Mucosa of descending colon (tissue), 3 donors: ENCODE results near the gene TRIM59. TPM values are rescaled to one million over a fixed set of nuclear protein-coding genes. Genes with fewer than 3 reads are reported as not detected.

ENCODE experiments used
- ATAC-seq: fragments of 200-7000 bp; cut with Tn5 transposase; one replicate; pipeline ENCODE4 v1.9.1; 2020; ENCODE audit warnings: mild to moderate bottlenecking, moderate library complexity
- DNase-seq, 3 donors: peaks; one replicate each; pipeline ENCODE4 v3.0.0-alpha.2; 2020
- H3K36me3 ChIP-seq: fragments of 200-600 bp; one replicate; pipeline ENCODE4 v1.8.0; 2021; ENCODE audit warnings: low read depth, mild to moderate bottlenecking
- H3K4me1 ChIP-seq: fragments of 200-600 bp; one replicate; pipeline ENCODE4 v1.8.0; 2021; ENCODE audit warnings: low read depth, mild to moderate bottlenecking
- H3K4me3 ChIP-seq: fragments of 200-600 bp; one replicate; pipeline ENCODE4 v1.8.0; 2021; ENCODE audit warnings: mild to moderate bottlenecking
- H3K9me3 ChIP-seq: fragments of 200-600 bp; one replicate; pipeline ENCODE4 v1.8.0; 2021; ENCODE audit warnings: mild to moderate bottlenecking
- CTCF ChIP-seq: fragments of 200-600 bp; IDR thresholded peaks from one replicate; pipeline ENCODE4 v1.8.0; 2022; ENCODE audit warnings: antibody characterized with exemption, mild to moderate bottlenecking
- intact Hi-C, 2 donors: fragments of 100-400 bp; cut with DNase I in 1 of 2; cut with micrococcal nuclease in 1 of 2; formaldehyde crosslinking; loops; one replicate each; pipeline versions ENCODE4 v1.11.0 to v1.11.1; 2022; cut with DNase I, micrococcal nuclease
- total RNA-seq, 3 donors: library from RNA; stranded (reverse); fragmentation: NEBNext Ultra II Directional in 2 of 3; extraction: Animal tissue kit (Norgen Biotek cat#: 25700) in 2 of 3; gene quantifications; one replicate each; pipeline versions ENCODE4 v1.2.1 to v1.2.4, GENCODE V29; 2021 to 2023
- donor health status: DM: no; HTN: no; CAD: no; lungs with moderate emphysema.
- donor health status: DM: no; HTN: no; CAD: no.
- donor health status: DM: no; HTN: yes; CAD: no.

Gene TRIM59
- total RNA-seq, 3 donors from 2014 or later, result 5.3 to 7.2 (median 6.0) TPM

DNA sequence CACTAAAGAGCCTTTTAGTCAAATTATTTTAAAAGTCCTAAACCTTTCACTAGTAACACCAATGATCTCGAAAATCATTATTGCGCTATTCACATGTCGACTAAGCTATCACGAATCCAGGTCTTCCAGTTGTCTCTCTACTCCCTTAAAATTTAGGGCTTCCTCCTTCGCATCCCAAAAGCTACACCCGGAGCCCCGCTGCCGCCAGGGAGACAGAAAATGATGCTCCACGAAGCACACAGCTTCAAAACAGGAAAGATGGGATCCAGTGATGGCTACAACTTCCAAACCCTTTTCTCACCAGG is 50.8 kb downstream of the TRIM59 start:
- DNase-seq (no peak), ATAC-seq (no peak)

GRCh38 chr3:160395297-160395696 is 54.3 kb downstream of the TRIM59 start:
- no peak overlapping the region for H3K4me3 ChIP-seq
- ATAC-seq (no peak), DNase-seq (no peak)
- intact Hi-C loops, result no loop called here
- no peaks in the 10 kb centered on the region for H3K9me3 ChIP-seq
- TF ChIP-seq CTCF, result no peak
- no peaks in the 10 kb centered on the region for H3K36me3 ChIP-seq
- H3K4me1 ChIP-seq, result peaks cover 3% of the 10 kb centered on the region

More for the DNA sequence above, 50.8 kb downstream of the TRIM59 start:
- TF ChIP-seq CTCF, result no peak
- Histone ChIP-seq H3K9me3 (no peaks in the 10 kb centered on the region), H3K36me3 (no peaks in the 10 kb centered on the region), H3K4me3 (peak overlapping the region; percentile 48), H3K4me1 (peaks cover 3% of the 10 kb centered on the region)
- intact Hi-C loops, result no loop called here

- Histone ChIP-seq H3K36me3 (no peaks in the 10 kb centered on the region), H3K9me3 (no peaks in the 10 kb centered on the region), H3K4me3 (no peak overlapping the region), H3K4me1 (peaks cover 3% of the 10 kb centered on the region)
- intact Hi-C loops, result no loop called here
- DNase-seq, result no peak
- no peak for ATAC-seq
- no peak for TF ChIP-seq CTCF
Measured at GRCh38 chr3:160394009-160394392, 55.6 kb downstream of the TRIM59 start.

GRCh38 chr3:160393346-160394008 is 56.1 kb downstream of the TRIM59 start:
- Histone ChIP-seq H3K4me3 (no peak overlapping the region), H3K4me1 (peaks cover 2% of the 10 kb centered on the region), H3K36me3 (no peaks in the 10 kb centered on the region), H3K9me3 (no peaks in the 10 kb centered on the region)
- no peak for ATAC-seq
- intact Hi-C loops, result no loop called here
- TF ChIP-seq CTCF, result no peak
- DNase-seq, result no peak

GRCh38 chr3:160392798-160393197 is 56.8 kb downstream of the TRIM59 start:
- H3K4me1 ChIP-seq, result no peaks in the 10 kb centered on the region
- H3K36me3 ChIP-seq, result no peaks in the 10 kb centered on the region
- intact Hi-C loops, result no loop called here
- ATAC-seq (no peak), DNase-seq (no peak)
- no peaks in the 10 kb centered on the region for H3K9me3 ChIP-seq
- TF ChIP-seq CTCF, result no peak
- H3K4me3 ChIP-seq, result no peak overlapping the region
